CD4-positive, alpha-beta T cell (primary cell): ENCODE results near the gene BEGAIN. TPM values are rescaled to one million over a fixed set of nuclear protein-coding genes. Genes with fewer than 3 reads are reported as not detected.

Experiments used
- ATAC-seq: fragments of 200-7000 bp; cut with Tn5 transposase; one replicate; pipeline ENCODE4 v1.10.0; 2022; ENCODE audit warnings: mild to moderate bottlenecking; ENCODE audit not compliant: poor library complexity
- CTCF ChIA-PET: fragments of 350-600 bp; sonication (Branson Sonifier 250); formaldehyde crosslinking; loops from one replicate; lab custom pipeline; 2021; ENCODE audit warnings: antibody characterized with exemption, inconsistent platforms; lab: Charles Lee
- POLR2A ChIA-PET: fragments of 350-600 bp; sonication (Branson Sonifier 250); formaldehyde crosslinking; loops from one replicate; lab custom pipeline; 2021; ENCODE audit warnings: antibody characterized with exemption, inconsistent platforms; lab: Charles Lee
- DNase-seq, 14 experiments: peaks; one replicate each; pipeline ENCODE4 v3.0.0-alpha.2; 2013 to 2020; ENCODE audit warnings: mixed read lengths in 2 of 14
- H3K27ac ChIP-seq, 2 donors: one replicate each; pipeline versions ENCODE4 v1.5.1 to v1.7.0; 2013; ENCODE audit warnings: low read length in 2 of 2, low read depth in 1 of 2, mild to moderate bottlenecking in 1 of 2
- H3K27me3 ChIP-seq, 2 experiments: 1 replicate in 1 of 2; 2 replicates in 1 of 2; pipeline versions ENCODE4 v1.6.1 to v1.7.0; 2013; ENCODE audit warnings: low read length in 2 of 2, control low read depth in 1 of 2, mild to moderate bottlenecking in 1 of 2, moderate library complexity in 1 of 2; ENCODE audit not compliant: insufficient read depth in 2 of 2, control insufficient read depth in 1 of 2
- H3K36me3 ChIP-seq: one replicate; pipeline ENCODE4 v1.6.1; 2013; ENCODE audit warnings: low read length, control low read depth; ENCODE audit not compliant: insufficient read depth
- H3K4me1 ChIP-seq: one replicate; pipeline ENCODE4 v1.6.1; 2013; ENCODE audit warnings: low read length, control low read depth; ENCODE audit not compliant: insufficient read depth
- H3K4me3 ChIP-seq: one replicate; pipeline ENCODE4 v1.5.1; 2013; ENCODE audit warnings: mild to moderate bottlenecking, low read length, moderate library complexity
- H3K9me3 ChIP-seq, 2 experiments: 1 replicate in 1 of 2; 2 replicates in 1 of 2; pipeline versions ENCODE4 v1.6.1 to v1.7.0; 2013; ENCODE audit warnings: low read length in 2 of 2, mild to moderate bottlenecking in 2 of 2, control low read depth in 1 of 2, moderate library complexity in 1 of 2; ENCODE audit not compliant: control insufficient read depth in 1 of 2, insufficient read depth in 1 of 2
- H3K27ac Mint-ChIP-seq: one replicate; pipeline ENCODE4 v1.8.0; 2020; ENCODE audit warnings: mixed read lengths
- H3K27me3 Mint-ChIP-seq: one replicate; pipeline ENCODE4 v1.8.0; 2021; ENCODE audit warnings: mixed read lengths
- H3K36me3 Mint-ChIP-seq: one replicate; pipeline ENCODE4 v1.8.0; 2021; ENCODE audit warnings: low read depth, mixed read lengths
- H3K4me1 Mint-ChIP-seq: one replicate; pipeline ENCODE4 v1.8.0; 2021; ENCODE audit warnings: low read depth, mixed read lengths
- H3K4me3 Mint-ChIP-seq: one replicate; pipeline ENCODE4 v1.8.0; 2020; ENCODE audit warnings: mild to moderate bottlenecking, mixed read lengths
- H3K9me3 Mint-ChIP-seq: one replicate; pipeline ENCODE4 v1.8.0; 2020; ENCODE audit warnings: mixed read lengths
- intact Hi-C, 2 experiments: fragments of 100-400 bp; cut with DNase I in 1 of 2; cut with micrococcal nuclease in 1 of 2; formaldehyde crosslinking; loops; one replicate each; pipeline versions ENCODE4 v1.15.1 to v1.9.0; 2023 to 2025; cut with DNase I, micrococcal nuclease
- total RNA-seq, 174 experiments: library from RNA in 2 of 174; stranded (reverse) in 2 of 174; gene quantifications; one replicate each; pipeline ENCODE4 v1.2.3 and lab custom pipeline; 2021 to 2026
- TF ChIP-seq, protein P1 (sequence below): fragments of 200-600 bp; IDR thresholded peaks from one replicate; pipeline ENCODE4 v1.8.0; 2022; ENCODE audit warnings: antibody characterized with exemption, mild to moderate bottlenecking

The BEGAIN gene
- total RNA-seq, 2 experiments from 2014 or later: 1.5 to 2.0 TPM

DNA sequence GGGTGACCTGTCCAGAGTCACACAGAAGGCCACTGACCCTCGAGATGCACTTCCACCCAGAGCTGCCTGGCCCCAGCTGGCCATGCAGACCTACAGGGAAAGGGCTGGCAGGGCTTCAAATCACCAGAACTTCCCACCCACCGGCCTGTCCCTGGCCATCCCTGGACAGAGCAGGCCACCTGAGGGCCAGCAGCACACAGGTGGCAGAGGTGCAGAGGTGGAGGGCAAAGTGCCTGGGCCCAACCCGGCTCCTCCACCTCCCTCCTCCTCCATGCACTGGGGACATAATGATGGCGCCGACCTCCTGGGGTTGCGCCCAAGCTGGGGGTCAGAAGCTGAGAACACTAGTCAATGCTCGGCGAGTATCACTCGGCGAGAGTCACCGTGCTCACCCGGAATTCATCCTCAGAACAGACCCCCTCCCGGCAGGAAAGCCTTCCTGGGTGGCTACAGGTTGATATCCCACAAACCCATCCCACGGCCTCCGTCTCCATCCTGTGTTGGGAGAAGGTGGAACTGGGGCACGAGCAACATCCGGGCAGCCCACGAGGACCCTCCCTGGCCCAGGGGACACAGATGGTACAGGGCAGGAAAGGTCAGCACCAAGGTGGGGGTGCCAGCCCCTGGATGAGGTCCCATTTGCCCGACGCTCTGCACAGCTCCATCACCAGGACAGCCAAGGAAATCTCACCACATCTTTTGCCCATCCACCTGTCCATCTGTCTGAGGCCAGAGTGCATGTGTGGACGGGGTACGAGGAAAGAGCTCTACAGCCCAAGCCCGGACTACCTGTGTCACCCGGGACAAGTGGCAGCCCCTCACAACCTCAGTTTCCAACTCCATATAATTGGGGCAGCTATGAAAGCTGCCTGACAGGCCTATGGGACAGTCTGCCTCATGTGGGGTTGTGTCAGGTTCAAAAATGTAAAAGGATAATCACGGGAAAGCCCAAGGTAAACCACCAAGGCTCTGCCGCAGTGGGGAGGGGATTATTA lies 10.8 kb downstream of the BEGAIN start:
- peaks cover 16% of the 10 kb centered on the region for H3K27me3 Mint-ChIP-seq
- Histone ChIP-seq H3K4me3 (no peak overlapping the region), H3K27me3 (peaks cover 0 to 2% of the 10 kb centered on the region in 2 experiments), H3K36me3 (no peaks in the 10 kb centered on the region), H3K9me3 (no peaks in the 10 kb centered on the region), H3K4me1 (peaks cover 12% of the 10 kb centered on the region), H3K27ac (no peak overlapping the region)
- no peaks in the 10 kb centered on the region for H3K36me3 Mint-ChIP-seq
- TF ChIP-seq, protein P1, sequence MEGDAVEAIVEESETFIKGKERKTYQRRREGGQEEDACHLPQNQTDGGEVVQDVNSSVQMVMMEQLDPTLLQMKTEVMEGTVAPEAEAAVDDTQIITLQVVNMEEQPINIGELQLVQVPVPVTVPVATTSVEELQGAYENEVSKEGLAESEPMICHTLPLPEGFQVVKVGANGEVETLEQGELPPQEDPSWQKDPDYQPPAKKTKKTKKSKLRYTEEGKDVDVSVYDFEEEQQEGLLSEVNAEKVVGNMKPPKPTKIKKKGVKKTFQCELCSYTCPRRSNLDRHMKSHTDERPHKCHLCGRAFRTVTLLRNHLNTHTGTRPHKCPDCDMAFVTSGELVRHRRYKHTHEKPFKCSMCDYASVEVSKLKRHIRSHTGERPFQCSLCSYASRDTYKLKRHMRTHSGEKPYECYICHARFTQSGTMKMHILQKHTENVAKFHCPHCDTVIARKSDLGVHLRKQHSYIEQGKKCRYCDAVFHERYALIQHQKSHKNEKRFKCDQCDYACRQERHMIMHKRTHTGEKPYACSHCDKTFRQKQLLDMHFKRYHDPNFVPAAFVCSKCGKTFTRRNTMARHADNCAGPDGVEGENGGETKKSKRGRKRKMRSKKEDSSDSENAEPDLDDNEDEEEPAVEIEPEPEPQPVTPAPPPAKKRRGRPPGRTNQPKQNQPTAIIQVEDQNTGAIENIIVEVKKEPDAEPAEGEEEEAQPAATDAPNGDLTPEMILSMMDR: no peak
- ChIA-PET CTCF (no interaction called here), POLR2A (no interaction called here)
- ATAC-seq: no peak
- H3K4me1 Mint-ChIP-seq: no peaks in the 10 kb centered on the region
- no peak for DNase-seq
- no peaks in the 10 kb centered on the region for H3K9me3 Mint-ChIP-seq
- intact Hi-C loops: no loop called here
- no peak overlapping the region for H3K27ac Mint-ChIP-seq
- H3K4me3 Mint-ChIP-seq: no peak overlapping the region

DNA sequence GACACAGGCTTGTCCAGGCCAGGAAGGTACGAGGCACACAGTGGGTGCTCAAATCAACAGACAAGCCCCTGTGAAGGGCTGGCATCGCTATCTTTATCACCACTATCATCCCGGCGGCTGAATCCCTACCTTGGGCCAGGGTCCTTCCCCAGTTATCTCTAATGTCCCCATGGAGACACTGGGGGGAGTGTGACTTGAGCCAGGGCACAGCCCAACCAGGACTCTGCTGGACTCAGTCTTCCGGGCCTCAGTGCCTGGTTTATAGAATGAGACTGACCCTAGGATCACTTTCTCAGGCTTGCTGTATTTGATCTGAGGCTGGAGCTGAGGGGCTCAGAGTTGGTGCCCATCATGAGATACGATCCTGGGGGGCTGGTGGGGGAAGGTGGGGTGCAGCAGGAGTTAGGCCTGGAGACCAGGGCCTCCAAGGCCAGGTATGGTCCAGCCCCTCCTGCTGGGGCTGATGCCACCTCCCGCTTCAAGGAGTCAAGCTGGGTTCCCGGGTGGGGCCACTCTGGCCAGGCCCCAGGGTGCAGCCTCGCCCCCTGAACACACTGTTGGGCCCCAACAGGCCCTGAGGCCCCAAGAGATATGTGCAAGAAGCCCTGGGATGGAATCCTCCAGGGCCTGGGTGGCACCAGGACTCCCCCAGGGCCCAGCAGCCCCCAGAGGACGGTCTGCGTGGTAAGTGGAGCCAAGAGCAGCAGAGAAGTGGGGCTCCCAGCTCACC lies 11.8 kb downstream of the BEGAIN start:
- H3K4me1 ChIP-seq: peaks cover 12% of the 10 kb centered on the region
- Mint-ChIP-seq H3K36me3 (no peaks in the 10 kb centered on the region), H3K4me3 (no peak overlapping the region), H3K9me3 (no peaks in the 10 kb centered on the region), H3K27ac (no peak overlapping the region), H3K27me3 (peaks cover 25% of the 10 kb centered on the region), H3K4me1 (no peaks in the 10 kb centered on the region)
- H3K4me3 ChIP-seq: no peak overlapping the region
- ChIA-PET POLR2A (no interaction called here), CTCF (no interaction called here)
- peaks cover 0 to 6% of the 10 kb centered on the region in 2 experiments for H3K9me3 ChIP-seq
- DNase-seq (no peak), ATAC-seq (no peak)
- intact Hi-C loops: no loop called here
- TF ChIP-seq, protein P1: no peak
- no peaks in the 10 kb centered on the region for H3K36me3 ChIP-seq
- no peak overlapping the region for H3K27ac ChIP-seq
- peaks cover 5 to 8% of the 10 kb centered on the region in 2 experiments for H3K27me3 ChIP-seq

DNA sequence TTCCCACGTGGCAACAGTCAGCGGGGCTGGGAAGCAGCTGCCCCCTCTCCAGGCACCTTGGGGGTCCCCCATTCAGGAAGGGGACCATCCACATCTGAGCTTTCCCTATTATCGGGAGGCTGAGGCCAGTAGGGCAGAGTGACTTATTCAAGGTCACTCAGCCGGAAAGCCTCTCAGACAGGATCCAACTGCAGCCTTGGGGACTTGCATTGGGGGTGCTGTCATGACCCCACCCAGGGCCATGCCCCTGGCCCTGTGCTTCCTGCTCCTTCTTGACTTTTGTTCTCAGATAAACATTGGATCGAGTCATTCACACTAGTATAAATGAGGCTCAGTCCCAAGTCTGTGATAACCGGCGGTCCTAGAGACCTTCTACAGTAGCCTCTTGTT lies 12.6 kb downstream of the BEGAIN start:
- CTCF ChIA-PET: no interaction called here

More for the DNA sequence above, 12.6 kb downstream of the BEGAIN start:
- peaks cover 0 to 8% of the 10 kb centered on the region in 2 experiments for H3K9me3 ChIP-seq
- no peak overlapping the region for H3K4me3 ChIP-seq
- intact Hi-C loops: no loop called here
- H3K4me1 Mint-ChIP-seq: no peaks in the 10 kb centered on the region
- no peak overlapping the region for H3K27ac Mint-ChIP-seq
- H3K27me3 ChIP-seq: peaks cover 12 to 15% of the 10 kb centered on the region in 2 experiments
- POLR2A ChIA-PET: no interaction called here
- peaks cover 29% of the 10 kb centered on the region for H3K27me3 Mint-ChIP-seq
- no peak overlapping the region for H3K4me3 Mint-ChIP-seq
- no peak for ATAC-seq
- no peaks in the 10 kb centered on the region for H3K36me3 ChIP-seq
- DNase-seq: no peak
- H3K4me1 ChIP-seq: peaks cover 12% of the 10 kb centered on the region
- no peaks in the 10 kb centered on the region for H3K36me3 Mint-ChIP-seq
- TF ChIP-seq, protein P1: no peak
- H3K27ac ChIP-seq: no peak overlapping the region
- H3K9me3 Mint-ChIP-seq: no peaks in the 10 kb centered on the region
